Fibroblast of lung (primary cell): ENCODE results near the gene NCOA5. TPM values are rescaled to one million over a fixed set of nuclear protein-coding genes. Genes with fewer than 3 reads are reported as not detected.

Experiments
- DNase-seq, 2 donors: peaks; one replicate each; pipeline versions ENCODE4 v3.0.0 to v3.0.0-alpha.2; 2010; ENCODE audit warnings: low read depth in 2 of 2
- H2AFZ ChIP-seq: 2 replicates; pipeline ENCODE4 v1.5.1; 2012; ENCODE audit warnings: low read length, control low read depth, inconsistent platforms
- H3K27ac ChIP-seq: 2 replicates; pipeline ENCODE4 v1.5.1; 2011; ENCODE audit warnings: low read length, control low read depth; ENCODE audit not compliant: insufficient read depth
- H3K27me3 ChIP-seq: 2 replicates; pipeline ENCODE4 v1.5.1; 2011; ENCODE audit warnings: mild to moderate bottlenecking, low read length; ENCODE audit not compliant: control insufficient read depth, insufficient read depth
- H3K36me3 ChIP-seq: 2 replicates; pipeline ENCODE4 v1.5.1; 2011; ENCODE audit warnings: low read length; ENCODE audit not compliant: control insufficient read depth, insufficient read depth
- H3K4me1 ChIP-seq: 2 replicates; pipeline ENCODE4 v1.5.1; 2011; ENCODE audit warnings: low read length; ENCODE audit not compliant: control insufficient read depth, insufficient read depth; ENCODE audit errors: extremely low read depth
- H3K4me2 ChIP-seq: 2 replicates; pipeline ENCODE4 v1.5.1; 2011; ENCODE audit warnings: low read length, control low read depth; ENCODE audit not compliant: insufficient read depth; ENCODE audit errors: extremely low read depth
- H3K4me3 ChIP-seq, 4 experiments: fragments of 200-600 bp in 1 of 4; sonication (generic) in 1 of 4; replicated peaks in 1 of 4; 2 replicates each; pipeline ENCODE4 v1.5.1; 2011 to 2016; ENCODE audit warnings: low read length in 4 of 4, low read depth in 3 of 4, mild to moderate bottlenecking in 3 of 4, control low read depth in 2 of 4, inconsistent platforms in 1 of 4, mixed read lengths in 1 of 4; ENCODE audit not compliant: insufficient read depth in 1 of 4; ENCODE audit errors: control extremely low read depth in 1 of 4
- H3K79me2 ChIP-seq: 2 replicates; pipeline ENCODE4 v1.5.1; 2012; ENCODE audit warnings: mild to moderate bottlenecking, low read length, inconsistent platforms; ENCODE audit not compliant: control insufficient read depth, insufficient read depth
- H3K9ac ChIP-seq: 2 replicates; pipeline ENCODE4 v1.5.1; 2011; ENCODE audit warnings: mild to moderate bottlenecking, low read length, control low read depth; ENCODE audit not compliant: insufficient read depth
- H3K9me3 ChIP-seq: 2 replicates; pipeline ENCODE4 v1.5.1; 2012; ENCODE audit warnings: low read depth, low read length; ENCODE audit not compliant: control insufficient read depth, insufficient read depth
- H4K20me1 ChIP-seq: 2 replicates; pipeline ENCODE4 v1.5.1; 2011; ENCODE audit warnings: low read length; ENCODE audit not compliant: control insufficient read depth, insufficient read depth; ENCODE audit errors: extremely low read depth
- CTCF ChIP-seq, 2 donors: IDR thresholded peaks in 1 of 2; conservative IDR thresholded peaks in 1 of 2; 1 replicate in 1 of 2; 2 replicates in 1 of 2; pipeline ENCODE4 v1.5.1; 2011 to 2012; ENCODE audit warnings: low read length in 2 of 2, control low read depth in 1 of 2, inconsistent platforms in 1 of 2, low read depth in 1 of 2, mild to moderate bottlenecking in 1 of 2
- EZH2 ChIP-seq: IDR thresholded peaks from 2 replicates; pipeline ENCODE4 v1.5.1; 2012; ENCODE audit warnings: low read length, control low read depth, mild to moderate bottlenecking; ENCODE audit errors: missing control alignments
- polyA plus RNA-seq, 2 donors: library from polyadenylated mRNA; depleted of rRNA in 1 of 2; stranded (reverse) in 1 of 2; unstranded in 1 of 2; fragments of >200 nt; gene quantifications; 2 replicates each; pipeline ENCODE4 v1.2.1, GENCODE V29; 2011 to 2012; ENCODE audit warnings: missing spikeins in 1 of 2
- total RNA-seq: library from RNA; depleted of rRNA; stranded (reverse); fragments of >200 nt; gene quantifications from 2 replicates; pipeline ENCODE4 v1.2.1, GENCODE V29; 2014

Gene NCOA5
- total and polyA plus RNA-seq, 2 donors (not counting 1 experiment from before 2014, with no cell fraction given), result 8.1 to 18.0 TPM

- no peak overlapping the region for H3K9ac ChIP-seq
- peaks cover 32% of the 10 kb centered on the region for H3K79me2 ChIP-seq
- TF ChIP-seq EZH2 (no peak), CTCF (conservative IDR thresholded peaks at IDR 0.05 in 1 of 2, IDR thresholded peaks at IDR 0.05 in 1 of 2; ENCODE audit: low read depth in 1 of 2, low read length in 2 of 2) (no peak)
- no peak overlapping the region for H3K27ac ChIP-seq
- H3K9me3 ChIP-seq, result no peaks in the 10 kb centered on the region
- H3K4me2 ChIP-seq, result no peak overlapping the region
- peaks cover 5% of the 10 kb centered on the region for H3K36me3 ChIP-seq
- H4K20me1 ChIP-seq, result no peaks in the 10 kb centered on the region
- H3K4me3 ChIP-seq, result no peak overlapping the region
- H2AFZ ChIP-seq, result no peak overlapping the region
- H3K4me1 ChIP-seq, result no peaks in the 10 kb centered on the region
- DNase-seq, result no peak
- H3K27me3 ChIP-seq, result no peaks in the 10 kb centered on the region
Measured at GRCh38 chr20:46076806-46077205, 13.0 kb downstream of the NCOA5 start.

GRCh38 chr20:46074006-46074405 is 15.8 kb downstream of the NCOA5 start:
- Histone ChIP-seq H3K27me3 (no peaks in the 10 kb centered on the region), H3K4me1 (no peaks in the 10 kb centered on the region), H3K4me2 (no peak overlapping the region), H3K9me3 (no peaks in the 10 kb centered on the region), H3K27ac (no peak overlapping the region), H3K4me3 (no peak overlapping the region), H3K9ac (no peak overlapping the region), H3K36me3 (peaks cover 4% of the 10 kb centered on the region), H3K79me2 (peaks cover 9% of the 10 kb centered on the region), H4K20me1 (no peaks in the 10 kb centered on the region), H2AFZ (no peak overlapping the region)
- DNase-seq, result no peak
- TF ChIP-seq EZH2, result no peak
- no peak for TF ChIP-seq CTCF (conservative IDR thresholded peaks at IDR 0.05 in 1 of 2, IDR thresholded peaks at IDR 0.05 in 1 of 2; ENCODE audit: low read depth in 1 of 2, low read length in 2 of 2)

- Histone ChIP-seq H3K27ac (no peak overlapping the region), H3K27me3 (no peaks in the 10 kb centered on the region), H3K9me3 (no peaks in the 10 kb centered on the region), H3K4me1 (no peaks in the 10 kb centered on the region), H3K4me2 (no peak overlapping the region), H4K20me1 (no peaks in the 10 kb centered on the region), H3K36me3 (no peaks in the 10 kb centered on the region), H3K79me2 (peaks cover 5% of the 10 kb centered on the region), H3K9ac (no peak overlapping the region), H3K4me3 (no peak overlapping the region), H2AFZ (no peak overlapping the region)
- TF ChIP-seq CTCF (conservative IDR thresholded peaks at IDR 0.05 in 1 of 2, IDR thresholded peaks at IDR 0.05 in 1 of 2; ENCODE audit: low read depth in 1 of 2, low read length in 2 of 2) (no peak), EZH2 (no peak)
- DNase-seq, result peak in 1 of 2 donors; percentile 49
Measured at GRCh38 chr20:46073443-46073842, 16.3 kb downstream of the NCOA5 start.
